ENCODE data around the gene REG3G. TPM values are rescaled to one million over a fixed set of nuclear protein-coding genes. Genes with fewer than 3 reads are reported as not detected.

Gene REG3G
- total RNA-seq = under 1 TPM in 3 of 5 donors, not detected in 2; 0.32 to 0.72 (median 0.38) TPM
- not detected for total RNA-seq (2013)
- total RNA-seq = 0 to 0.06 (median 0) reads per million in 29 experiments

GRCh38 chr2:79025421-79025820 is at the start of gene REG3G:
Gene REG3G, plus strand, starts transcription at chr2:79025702. Its CDS starts 392 bp downstream, at chr2:79026094.
- DNase-seq = no peak
- peaks cover 0 to 4% of the 10 kb centered on the region in 2 donors for H3K27me3 Mint-ChIP-seq
- peaks cover 2 to 18% (median 14%) of the 10 kb centered on the region in 3 donors for H3K9me3 Mint-ChIP-seq
- POLR2A ChIA-PET = no interaction called here
- Histone ChIP-seq H3K27ac (ENCODE audit: low read length) (no peak within 1 kb of the TSS), H3K36me3 (ENCODE audit: control insufficient read depth in 2 of 2, extremely low read depth in 1 of 2, insufficient read depth in 1 of 2, low read length in 1 of 2) (no peaks in the 10 kb centered on the region), H3K9me3 (no peaks in the 10 kb centered on the region), H3K4me3 (ENCODE audit: control insufficient read depth in 1 of 2, extremely low read depth in 1 of 2, low read length in 1 of 2) (no peak within 1 kb of the TSS), H3K27me3 (replicated peaks in 1 of 2; ENCODE audit: control insufficient read depth in 2 of 2, extremely low read depth in 1 of 2, insufficient read depth in 2 of 2, low read length in 1 of 2) (no peaks in the 10 kb centered on the region), H3K4me1 (ENCODE audit: control insufficient read depth in 1 of 2, extremely low read depth in 1 of 2, insufficient read depth in 2 of 2, low read length in 2 of 2) (no peaks in the 10 kb centered on the region)
- CTCF ChIA-PET = no interaction called here
- no CpG with 5 or more reads among the region's 3 CpGs for WGBS (ENCODE audit: insufficient coverage)
- ATAC-seq (replicated peaks in 1 of 4) = no peak
- H3K36me3 Mint-ChIP-seq = no peaks in the 10 kb centered on the region
- H3K4me1 Mint-ChIP-seq = no peaks in the 10 kb centered on the region
- no peak within 1 kb of the TSS for H3K27ac Mint-ChIP-seq
- no peak within 1 kb of the TSS for H3K4me3 Mint-ChIP-seq

GRCh38 chr2:78977661-78978145 is 47.8 kb upstream of the REG3G start:
- ChIA-PET POLR2A (no interaction called here), CTCF (no interaction called here)
- H3K4me1 Mint-ChIP-seq = no peaks in the 10 kb centered on the region
- H3K36me3 ChIP-seq (ENCODE audit: control insufficient read depth in 2 of 2, extremely low read depth in 1 of 2, insufficient read depth in 1 of 2, low read length in 1 of 2) = no peaks in the 10 kb centered on the region
- H3K9me3 Mint-ChIP-seq = peaks cover 6 to 20% (median 10%) of the 10 kb centered on the region in 3 donors
- no peak for DNase-seq
- H3K27me3 Mint-ChIP-seq = no peaks in the 10 kb centered on the region
- H3K9me3 ChIP-seq = no peaks in the 10 kb centered on the region
- WGBS (ENCODE audit: insufficient coverage) = no CpG with 5 or more reads among the region's 4 CpGs
- H3K27ac Mint-ChIP-seq = no peak overlapping the region
- no peak overlapping the region for H3K4me3 Mint-ChIP-seq
- H3K36me3 Mint-ChIP-seq = no peaks in the 10 kb centered on the region
- no peak overlapping the region for H3K4me3 ChIP-seq (ENCODE audit: control insufficient read depth in 1 of 2, extremely low read depth in 1 of 2, low read length in 1 of 2)
- no peaks in the 10 kb centered on the region for H3K27me3 ChIP-seq (replicated peaks in 1 of 2; ENCODE audit: control insufficient read depth in 2 of 2, extremely low read depth in 1 of 2, insufficient read depth in 2 of 2, low read length in 1 of 2)
- H3K4me1 ChIP-seq (ENCODE audit: control insufficient read depth in 1 of 2, extremely low read depth in 1 of 2, insufficient read depth in 2 of 2, low read length in 2 of 2) = no peaks in the 10 kb centered on the region
- H3K27ac ChIP-seq (ENCODE audit: low read length) = no peak overlapping the region
- ATAC-seq (replicated peaks in 1 of 4) = no peak

- no peaks in the 10 kb centered on the region for H3K4me1 ChIP-seq (ENCODE audit: control insufficient read depth in 1 of 2, extremely low read depth in 1 of 2, insufficient read depth in 2 of 2, low read length in 2 of 2)
- Mint-ChIP-seq H3K27me3 (no peaks in the 10 kb centered on the region), H3K4me3 (no peak overlapping the region), H3K27ac (no peak overlapping the region), H3K9me3 (peaks cover 6 to 20% (median 10%) of the 10 kb centered on the region in 3 donors), H3K4me1 (no peaks in the 10 kb centered on the region), H3K36me3 (no peaks in the 10 kb centered on the region)
- no peaks in the 10 kb centered on the region for H3K27me3 ChIP-seq (replicated peaks in 1 of 2; ENCODE audit: control insufficient read depth in 2 of 2, extremely low read depth in 1 of 2, insufficient read depth in 2 of 2, low read length in 1 of 2)
- H3K4me3 ChIP-seq (ENCODE audit: control insufficient read depth in 1 of 2, extremely low read depth in 1 of 2, low read length in 1 of 2) = no peak overlapping the region
- DNase-seq (no peak), ATAC-seq (replicated peaks in 1 of 4) (no peak)
- H3K36me3 ChIP-seq (ENCODE audit: control insufficient read depth in 2 of 2, extremely low read depth in 1 of 2, insufficient read depth in 1 of 2, low read length in 1 of 2) = no peaks in the 10 kb centered on the region
- no peak overlapping the region for H3K27ac ChIP-seq (ENCODE audit: low read length)
- H3K9me3 ChIP-seq = no peaks in the 10 kb centered on the region
- ChIA-PET POLR2A (no interaction called here), CTCF (no interaction called here)
These were observed 47.2 kb upstream of the REG3G start for GRCh38 chr2:78978340-78978739.

- Mint-ChIP-seq H3K4me1 (no peaks in the 10 kb centered on the region), H3K36me3 (no peaks in the 10 kb centered on the region), H3K27ac (no peak overlapping the region), H3K4me3 (no peak overlapping the region), H3K27me3 (no peaks in the 10 kb centered on the region), H3K9me3 (peaks cover 5 to 14% (median 6%) of the 10 kb centered on the region in 3 donors)
- no peak overlapping the region for H3K4me3 ChIP-seq (ENCODE audit: control insufficient read depth in 1 of 2, extremely low read depth in 1 of 2, low read length in 1 of 2)
- 100% methylated on average over 1 of the region's 9 CpGs for WGBS (ENCODE audit: insufficient coverage)
- no peak overlapping the region for H3K27ac ChIP-seq (ENCODE audit: low read length)
- CTCF ChIA-PET = no interaction called here
- no peaks in the 10 kb centered on the region for H3K36me3 ChIP-seq (ENCODE audit: control insufficient read depth in 2 of 2, extremely low read depth in 1 of 2, insufficient read depth in 1 of 2, low read length in 1 of 2)
- no peaks in the 10 kb centered on the region for H3K27me3 ChIP-seq (replicated peaks in 1 of 2; ENCODE audit: control insufficient read depth in 2 of 2, extremely low read depth in 1 of 2, insufficient read depth in 2 of 2, low read length in 1 of 2)
- DNase-seq (no peak), ATAC-seq (replicated peaks in 1 of 4) (no peak)
- H3K4me1 ChIP-seq (ENCODE audit: control insufficient read depth in 1 of 2, extremely low read depth in 1 of 2, insufficient read depth in 2 of 2, low read length in 2 of 2) = no peaks in the 10 kb centered on the region
- no peaks in the 10 kb centered on the region for H3K9me3 ChIP-seq
- POLR2A ChIA-PET = no interaction called here
These were observed 45.9 kb upstream of the REG3G start for GRCh38 chr2:78979380-78980151.

GRCh38 chr2:78980152-78980465 is 45.4 kb upstream of the REG3G start:
- Histone ChIP-seq H3K36me3 (ENCODE audit: control insufficient read depth in 2 of 2, extremely low read depth in 1 of 2, insufficient read depth in 1 of 2, low read length in 1 of 2) (no peaks in the 10 kb centered on the region), H3K4me1 (ENCODE audit: control insufficient read depth in 1 of 2, extremely low read depth in 1 of 2, insufficient read depth in 2 of 2, low read length in 2 of 2) (no peaks in the 10 kb centered on the region), H3K27me3 (replicated peaks in 1 of 2; ENCODE audit: control insufficient read depth in 2 of 2, extremely low read depth in 1 of 2, insufficient read depth in 2 of 2, low read length in 1 of 2) (no peaks in the 10 kb centered on the region), H3K9me3 (no peaks in the 10 kb centered on the region), H3K4me3 (ENCODE audit: control insufficient read depth in 1 of 2, extremely low read depth in 1 of 2, low read length in 1 of 2) (no peak overlapping the region), H3K27ac (ENCODE audit: low read length) (no peak overlapping the region)
- H3K4me1 Mint-ChIP-seq = no peaks in the 10 kb centered on the region
- no peaks in the 10 kb centered on the region for H3K36me3 Mint-ChIP-seq
- H3K9me3 Mint-ChIP-seq = peaks cover 4 to 13% (median 6%) of the 10 kb centered on the region in 3 donors
- no peak overlapping the region for H3K27ac Mint-ChIP-seq
- ChIA-PET POLR2A (no interaction called here), CTCF (no interaction called here)
- no peak overlapping the region for H3K4me3 Mint-ChIP-seq
- ATAC-seq (replicated peaks in 1 of 4) = no peak
- no peak for DNase-seq
- no CpG with 5 or more reads among the region's 1 CpG for WGBS (ENCODE audit: insufficient coverage)
- no peaks in the 10 kb centered on the region for H3K27me3 Mint-ChIP-seq

- Mint-ChIP-seq H3K9me3 (peaks cover 0 to 13% (median 6%) of the 10 kb centered on the region in 3 donors), H3K36me3 (no peaks in the 10 kb centered on the region), H3K4me1 (no peaks in the 10 kb centered on the region), H3K27ac (no peak overlapping the region), H3K4me3 (no peak overlapping the region), H3K27me3 (no peaks in the 10 kb centered on the region)
- ATAC-seq (replicated peaks in 1 of 4) = no peak
- Histone ChIP-seq H3K4me3 (ENCODE audit: control insufficient read depth in 1 of 2, extremely low read depth in 1 of 2, low read length in 1 of 2) (no peak overlapping the region), H3K4me1 (ENCODE audit: control insufficient read depth in 1 of 2, extremely low read depth in 1 of 2, insufficient read depth in 2 of 2, low read length in 2 of 2) (no peaks in the 10 kb centered on the region), H3K36me3 (ENCODE audit: control insufficient read depth in 2 of 2, extremely low read depth in 1 of 2, insufficient read depth in 1 of 2, low read length in 1 of 2) (no peaks in the 10 kb centered on the region), H3K27ac (ENCODE audit: low read length) (no peak overlapping the region), H3K27me3 (replicated peaks in 1 of 2; ENCODE audit: control insufficient read depth in 2 of 2, extremely low read depth in 1 of 2, insufficient read depth in 2 of 2, low read length in 1 of 2) (no peaks in the 10 kb centered on the region), H3K9me3 (no peaks in the 10 kb centered on the region)
- POLR2A ChIA-PET = no interaction called here
- 53% methylated on average over 3 of the region's 4 CpGs for WGBS (ENCODE audit: insufficient coverage)
- DNase-seq = no peak
- CTCF ChIA-PET = no interaction called here
These were observed 44.6 kb upstream of the REG3G start for GRCh38 chr2:78980871-78981270.
